NB4 (cell line): ENCODE data around the gene BZW2.

Experiments
- DNase-seq: peaks from one replicate; pipeline ENCODE4 v3.0.0; 2010; ENCODE audit warnings: low read depth
- H3K4me3 ChIP-seq: one replicate; pipeline ENCODE4 v1.5.1; 2011; ENCODE audit warnings: mild to moderate bottlenecking, low read depth, low read length, moderate library complexity
- MYC ChIP-seq: IDR thresholded peaks from 2 replicates; pipeline ENCODE4 v1.6.1; 2011; ENCODE audit warnings: low read depth, low read length
- POLR2A ChIP-seq: IDR thresholded peaks from 2 replicates; pipeline ENCODE4 v1.6.1; 2011; ENCODE audit warnings: mild to moderate bottlenecking; ENCODE audit not compliant: insufficient read length; ENCODE audit errors: extremely low read depth
- TF ChIP-seq, protein P1 (sequence below): IDR thresholded peaks from 2 replicates; pipeline ENCODE4 v1.6.1; 2011; ENCODE audit warnings: low read depth, low read length
- TF ChIP-seq, protein P2 (sequence below): IDR thresholded peaks from one replicate; pipeline ENCODE4 v1.5.1; 2012; ENCODE audit warnings: low read depth, low read length

Gene BZW2

DNA sequence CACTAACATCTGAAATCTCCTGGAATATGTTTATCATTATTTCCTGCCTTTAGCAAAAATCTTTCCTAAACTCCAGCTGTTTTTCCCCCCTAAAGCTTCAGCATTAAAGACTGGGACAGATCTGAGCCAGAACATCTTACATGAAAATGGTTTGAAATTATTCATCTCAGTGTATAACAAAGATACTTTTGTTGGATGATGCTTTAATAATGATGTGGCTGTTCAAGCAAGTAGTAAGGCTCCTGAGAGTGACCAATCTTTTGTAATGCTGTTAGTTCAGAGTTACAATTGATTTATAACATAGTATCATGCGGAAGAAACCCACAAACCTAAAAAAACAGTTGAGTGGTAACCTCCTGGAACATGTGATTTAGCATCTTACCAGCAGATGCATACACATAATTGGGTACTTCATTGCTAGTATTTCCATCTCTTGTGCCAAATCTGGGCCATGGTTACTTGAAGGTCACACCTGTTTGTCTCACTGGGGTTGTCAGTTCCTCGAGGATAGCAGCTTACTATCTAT is 1.5 kb downstream of the BZW2 start:
- TF ChIP-seq, protein P1, sequence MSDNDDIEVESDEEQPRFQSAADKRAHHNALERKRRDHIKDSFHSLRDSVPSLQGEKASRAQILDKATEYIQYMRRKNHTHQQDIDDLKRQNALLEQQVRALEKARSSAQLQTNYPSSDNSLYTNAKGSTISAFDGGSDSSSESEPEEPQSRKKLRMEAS = no peak
- TF ChIP-seq POLR2A (no peak), MYC (no peak)
- TF ChIP-seq, protein P2, sequence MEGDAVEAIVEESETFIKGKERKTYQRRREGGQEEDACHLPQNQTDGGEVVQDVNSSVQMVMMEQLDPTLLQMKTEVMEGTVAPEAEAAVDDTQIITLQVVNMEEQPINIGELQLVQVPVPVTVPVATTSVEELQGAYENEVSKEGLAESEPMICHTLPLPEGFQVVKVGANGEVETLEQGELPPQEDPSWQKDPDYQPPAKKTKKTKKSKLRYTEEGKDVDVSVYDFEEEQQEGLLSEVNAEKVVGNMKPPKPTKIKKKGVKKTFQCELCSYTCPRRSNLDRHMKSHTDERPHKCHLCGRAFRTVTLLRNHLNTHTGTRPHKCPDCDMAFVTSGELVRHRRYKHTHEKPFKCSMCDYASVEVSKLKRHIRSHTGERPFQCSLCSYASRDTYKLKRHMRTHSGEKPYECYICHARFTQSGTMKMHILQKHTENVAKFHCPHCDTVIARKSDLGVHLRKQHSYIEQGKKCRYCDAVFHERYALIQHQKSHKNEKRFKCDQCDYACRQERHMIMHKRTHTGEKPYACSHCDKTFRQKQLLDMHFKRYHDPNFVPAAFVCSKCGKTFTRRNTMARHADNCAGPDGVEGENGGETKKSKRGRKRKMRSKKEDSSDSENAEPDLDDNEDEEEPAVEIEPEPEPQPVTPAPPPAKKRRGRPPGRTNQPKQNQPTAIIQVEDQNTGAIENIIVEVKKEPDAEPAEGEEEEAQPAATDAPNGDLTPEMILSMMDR = no peak
- DNase-seq = no peak
- peak overlapping the region; percentile 90 for H3K4me3 ChIP-seq

DNA sequence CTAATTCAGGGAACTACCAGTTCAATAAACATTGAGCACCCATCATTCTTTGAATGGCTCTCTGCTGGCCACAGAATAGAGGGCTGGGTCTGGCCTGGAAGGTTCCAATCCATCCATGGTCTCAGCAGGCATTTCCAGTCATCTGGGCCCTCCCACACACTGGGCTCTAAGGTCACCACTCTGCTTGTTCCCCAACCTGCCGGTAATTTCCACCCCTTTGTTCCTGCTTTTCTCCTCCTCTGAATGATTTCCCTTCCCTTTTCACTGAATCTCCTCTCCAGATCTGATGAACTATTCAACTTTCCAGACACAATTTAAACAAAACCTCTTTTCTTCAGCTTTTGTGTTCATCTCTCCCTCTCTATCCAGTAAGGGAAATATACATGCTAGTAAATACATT is 2.6 kb downstream of the BZW2 start:
- H3K4me3 ChIP-seq = peak overlapping the region; percentile 90
- DNase-seq = no peak
- TF ChIP-seq, protein P2 = no peak
- TF ChIP-seq POLR2A (no peak), MYC (no peak)
- TF ChIP-seq, protein P1 = no peak

GRCh38 chr7:16649196-16649595 is 3.2 kb downstream of the BZW2 start:
- DNase-seq = no peak
- peak overlapping the region; percentile 29 for H3K4me3 ChIP-seq
- TF ChIP-seq, protein P1 = no peak

GRCh38 chr7:16650266-16650665 is 4.3 kb downstream of the BZW2 start:
- TF ChIP-seq POLR2A = no peak
- TF ChIP-seq, protein P1 = no peak
- TF ChIP-seq MYC = no peak
- TF ChIP-seq, protein P2 = no peak
- no peak overlapping the region for H3K4me3 ChIP-seq

DNA sequence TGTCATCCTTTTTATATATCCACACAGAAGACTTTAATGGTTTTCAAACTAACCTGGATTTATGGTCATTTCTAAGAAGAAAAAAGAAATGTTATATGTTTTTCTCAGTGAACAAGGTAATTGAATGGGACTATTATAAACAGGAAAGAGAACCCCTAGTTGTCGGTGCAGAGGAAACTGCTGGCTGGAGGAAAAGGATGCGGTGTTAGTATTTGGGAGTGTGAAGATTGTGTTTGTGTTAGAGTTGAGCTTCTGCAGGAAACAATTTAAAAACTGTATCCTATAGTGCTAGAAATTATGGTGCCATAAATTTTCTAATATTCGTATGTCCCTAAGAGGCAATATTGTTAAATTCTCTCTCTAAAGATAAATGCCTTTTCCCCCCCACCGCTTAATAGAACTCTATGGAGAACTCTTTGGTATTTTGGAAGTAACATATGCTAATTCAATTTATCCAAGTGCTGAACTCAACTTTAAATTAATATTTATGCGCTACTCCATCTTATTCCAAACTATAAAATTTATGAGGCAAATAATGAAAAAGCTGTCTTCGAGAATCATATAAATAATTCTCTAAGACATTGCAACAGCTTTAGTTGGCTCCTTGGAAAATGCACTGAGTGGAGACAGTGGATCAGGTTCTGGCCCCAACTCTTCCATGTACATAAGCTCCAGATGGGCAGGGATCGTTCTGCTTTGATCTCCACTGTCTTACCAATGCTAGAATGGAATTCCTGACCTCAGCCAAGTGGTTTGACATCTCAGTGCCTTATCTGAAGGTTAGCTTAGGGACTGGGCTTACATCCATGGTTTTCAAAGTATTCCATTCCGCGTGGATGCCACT is 5.6 kb downstream of the BZW2 start:
- DNase-seq = no peak
- H3K4me3 ChIP-seq = no peak overlapping the region
- TF ChIP-seq, protein P2 = no peak
- TF ChIP-seq MYC (no peak), POLR2A (no peak)
- TF ChIP-seq, protein P1 = no peak

More at GRCh38 chr7:16650266-16650665, 4.3 kb downstream of the BZW2 start:
- no peak for DNase-seq

DNA sequence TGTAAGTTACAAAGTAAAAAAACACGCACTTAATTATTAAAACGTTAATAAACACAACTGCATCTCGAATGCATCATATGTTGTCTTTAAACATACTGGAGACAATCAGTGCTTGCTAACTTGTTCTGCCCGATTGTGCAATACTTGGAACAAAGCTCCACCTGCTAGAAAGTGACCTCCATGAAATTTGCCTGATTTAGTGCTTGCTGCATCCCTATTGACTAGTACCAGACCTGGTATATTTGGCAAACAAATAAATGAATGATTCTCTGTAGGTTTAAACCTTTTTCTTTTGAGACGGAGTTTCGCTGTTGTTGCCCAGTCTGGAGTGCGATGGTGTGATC is 6.2 kb downstream of the BZW2 start:
- TF ChIP-seq POLR2A = no peak
- H3K4me3 ChIP-seq = no peak overlapping the region
- no peak for DNase-seq

DNA sequence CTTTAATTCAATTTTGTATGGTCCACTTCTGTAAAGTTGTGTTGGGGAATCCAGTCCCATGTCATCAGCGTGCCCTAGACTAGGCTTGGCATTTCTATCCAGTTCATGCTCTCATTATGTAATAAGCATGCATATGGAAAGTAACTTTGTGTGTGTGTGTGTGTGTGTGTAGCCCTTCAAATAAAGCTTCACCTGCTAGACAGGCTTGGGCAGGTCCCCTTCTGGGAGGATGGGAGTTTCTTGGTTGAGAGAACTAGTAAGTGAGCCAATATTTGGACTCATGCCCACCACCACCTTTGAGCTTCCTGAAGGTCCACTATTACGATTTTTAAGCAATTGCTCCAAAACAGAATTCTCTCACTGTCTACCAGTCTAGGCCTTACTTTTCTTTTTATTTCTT is 6.9 kb downstream of the BZW2 start:
- no peak overlapping the region for H3K4me3 ChIP-seq
- TF ChIP-seq, protein P2 = no peak
- TF ChIP-seq POLR2A = no peak
- TF ChIP-seq, protein P1 = no peak
- DNase-seq = no peak
